GM18505 (cell line): ENCODE data around the gene BZW2.
A peak's percentile ranks its signal among the peaks of the same experiment; 100 is the strongest.

Experiments
- ATAC-seq: cut with Tn5 transposase; IDR thresholded peaks from one replicate; pipeline ENCODE4 v1.9.1; 2021; ENCODE audit not compliant: unreplicated experiment
- POLR2A ChIP-seq: IDR thresholded peaks from 4 replicates; pipeline ENCODE4 v1.6.1; 2011; ENCODE audit warnings: borderline replicate concordance; ENCODE audit not compliant: insufficient read depth, insufficient read length; ENCODE audit errors: extremely low read depth

BZW2 gene

DNA sequence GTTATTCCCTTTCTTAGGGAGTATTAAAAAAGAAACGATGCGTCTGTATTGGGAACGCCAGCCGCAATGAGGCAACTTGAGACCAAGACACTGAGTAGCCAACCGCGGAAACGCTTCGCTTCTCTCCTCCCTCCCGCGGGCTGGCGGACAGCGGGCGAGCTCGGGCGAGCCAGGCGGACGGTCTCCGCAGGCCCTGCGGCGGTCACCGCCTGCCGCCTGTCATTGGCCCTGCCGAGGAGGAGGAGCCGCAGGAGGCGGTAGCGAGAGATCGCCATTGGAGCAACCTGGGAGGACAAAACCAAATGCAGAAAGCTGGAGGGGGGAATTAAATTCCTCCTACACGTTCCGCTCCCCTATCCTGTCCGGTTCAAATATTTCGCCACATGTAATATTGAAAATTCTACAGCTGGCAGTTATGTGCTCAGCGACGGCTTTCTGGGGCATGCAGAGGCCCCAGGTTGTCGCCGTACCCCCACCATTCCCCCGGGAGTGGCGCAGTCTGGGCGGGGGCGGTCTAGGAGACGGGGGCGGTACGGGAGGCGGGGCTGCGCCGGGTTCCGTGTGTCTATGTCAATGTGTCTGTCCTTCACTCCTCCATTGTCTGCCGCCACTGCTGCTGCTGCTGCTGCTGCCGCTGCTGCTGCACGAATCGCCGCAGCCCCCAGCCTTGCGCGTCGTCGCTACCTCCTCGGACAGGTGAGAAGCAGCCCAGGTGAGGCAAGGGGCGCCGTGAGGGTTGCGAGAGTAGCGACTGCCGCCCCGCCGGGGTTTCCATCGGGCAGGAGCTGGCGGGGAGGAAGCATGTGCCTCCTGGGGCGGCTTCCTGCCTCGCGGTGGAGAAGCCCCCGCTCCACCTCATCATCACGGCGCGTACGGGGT, at the start of gene BZW2, which contains the start of gene ANKMY2:
Gene BZW2 (plus strand): TSS at position 589 of the 879 bp plus-strand sequence. CDS start 19,263 bp downstream, outside the sequence.
Gene ANKMY2 (minus strand): TSS at position 162 of the 879 bp plus-strand sequence. CDS start 181 bp downstream, outside the sequence.
- ATAC-seq = peak; percentile 95
- TF ChIP-seq POLR2A = peak; percentile 71

DNA sequence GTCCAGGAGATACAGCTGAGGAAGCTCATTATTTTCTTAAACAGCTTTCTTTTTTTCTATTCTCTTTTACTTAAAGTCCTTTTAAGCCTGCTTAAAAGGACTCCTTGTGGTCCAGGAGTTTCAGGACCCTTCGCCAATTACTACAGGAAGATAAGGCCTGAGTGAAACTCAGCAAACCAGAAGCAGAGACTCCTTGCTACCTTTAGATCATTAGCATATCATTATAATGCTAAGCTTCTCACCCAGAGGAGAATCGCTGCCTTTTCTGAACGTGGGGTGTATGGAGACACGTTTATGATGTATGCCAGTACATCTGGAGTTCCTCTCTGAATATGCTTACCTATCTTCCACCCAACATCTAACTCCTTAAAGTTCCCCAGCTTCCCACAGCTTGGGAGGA, 48.0 kb upstream of the BZW2 start:
- no peak for TF ChIP-seq POLR2A
- no peak for ATAC-seq

- no peak for TF ChIP-seq POLR2A
- ATAC-seq = no peak
Measured at GRCh38 chr7:16599860-16600259, 46.1 kb upstream of the BZW2 start.

- no peak for ATAC-seq
- no peak for TF ChIP-seq POLR2A
Measured at GRCh38 chr7:16603633-16604032, 42.3 kb upstream of the BZW2 start.

GRCh38 chr7:16604054-16604453, 41.9 kb upstream of the BZW2 start:
- no peak for TF ChIP-seq POLR2A
- ATAC-seq = no peak

DNA sequence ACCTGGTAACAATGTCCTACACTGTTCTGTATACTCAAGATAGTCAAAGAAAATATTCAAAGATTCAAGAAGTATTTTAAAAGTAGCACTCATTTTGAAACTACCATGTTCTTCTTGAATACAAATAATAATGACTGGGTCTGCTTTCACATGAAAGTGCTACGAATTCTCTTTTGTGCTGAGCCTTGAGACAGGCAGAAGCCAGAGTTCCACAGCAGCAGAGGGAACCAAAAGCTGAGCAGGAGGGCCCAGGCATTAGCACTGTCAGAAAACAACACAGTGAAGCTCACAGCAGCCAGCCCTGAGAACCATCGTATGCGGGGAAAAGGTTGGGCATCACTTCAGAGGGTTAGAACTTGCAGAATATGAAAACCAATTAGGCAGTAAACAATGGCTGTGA, 39.3 kb upstream of the BZW2 start:
- TF ChIP-seq POLR2A = no peak
- no peak for ATAC-seq

DNA sequence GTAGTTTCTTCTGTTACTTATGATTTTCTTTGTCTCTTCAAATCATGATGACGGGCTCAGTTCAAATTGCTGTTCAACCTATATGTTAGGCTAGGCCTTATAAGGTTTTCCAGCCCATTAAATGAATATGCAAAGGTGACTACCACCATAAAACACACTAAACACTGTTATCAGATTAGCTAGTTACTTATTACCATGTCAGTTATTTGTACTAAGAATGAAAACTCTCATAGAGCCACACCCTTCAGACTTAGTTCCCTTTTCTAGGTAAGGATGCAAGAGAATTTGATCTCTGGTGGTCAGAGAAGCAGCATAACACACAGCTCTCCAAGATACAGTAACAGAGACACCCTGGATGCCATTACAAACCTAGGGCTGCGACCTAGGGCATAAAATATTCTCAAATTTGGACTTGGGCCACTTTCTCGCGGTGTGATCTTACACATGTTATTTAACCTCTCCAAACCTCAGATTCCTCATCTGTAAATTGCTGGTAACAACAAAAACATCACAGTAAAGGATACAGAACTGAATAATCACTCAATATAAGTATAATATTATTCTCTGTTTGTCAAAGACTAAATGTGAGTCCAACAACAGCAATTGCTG, 36.0 kb upstream of the BZW2 start:
- ATAC-seq = peak; percentile 91
- no peak for TF ChIP-seq POLR2A

DNA sequence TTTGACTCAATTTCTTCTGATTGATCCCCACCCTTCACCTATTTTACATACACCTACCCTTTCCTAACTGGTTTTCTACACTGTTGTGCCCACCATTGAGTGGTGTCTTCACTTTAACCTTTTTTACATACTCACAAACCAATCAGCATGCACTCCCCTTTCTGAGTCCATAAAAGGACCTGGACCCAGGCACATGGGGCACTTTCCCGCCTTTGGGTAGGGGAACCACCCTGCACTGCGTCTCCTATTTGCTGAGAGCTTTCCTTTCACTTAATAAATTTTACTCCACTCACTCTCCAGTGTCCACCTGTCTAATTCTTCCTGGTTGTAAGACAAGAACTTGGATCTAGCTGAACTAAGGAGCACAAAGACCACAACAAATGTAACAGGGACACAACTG, 34.3 kb upstream of the BZW2 start:
- no peak for ATAC-seq

DNA sequence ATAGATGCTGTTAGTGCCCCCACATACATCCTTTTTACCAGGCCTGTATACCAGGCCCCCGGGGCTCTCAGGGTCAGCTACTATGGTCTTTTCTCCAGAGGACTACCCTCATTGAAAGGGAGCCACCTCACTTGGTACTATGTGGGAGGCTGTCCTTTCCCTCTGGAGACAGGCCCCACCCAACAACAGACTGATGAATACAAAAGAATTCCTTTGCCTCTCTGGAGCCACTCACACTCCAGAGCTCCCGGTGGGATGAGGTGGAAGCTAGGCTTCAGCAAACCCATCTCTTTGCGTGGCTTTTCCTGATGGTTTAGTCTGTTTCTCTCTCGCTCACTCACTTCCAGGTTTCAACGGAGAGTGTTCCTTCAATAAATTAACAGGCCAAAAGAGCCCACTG, 30.8 kb upstream of the BZW2 start:
- ATAC-seq = no peak
- TF ChIP-seq POLR2A = no peak

More for the DNA sequence above, 34.3 kb upstream of the BZW2 start:
- no peak for TF ChIP-seq POLR2A

- no peak for ATAC-seq
- TF ChIP-seq POLR2A = no peak
Measured at GRCh38 chr7:16616122-16616521, 29.9 kb upstream of the BZW2 start.

- no peak for ATAC-seq
- TF ChIP-seq POLR2A = no peak
Measured at GRCh38 chr7:16616542-16616941, 29.4 kb upstream of the BZW2 start.

DNA sequence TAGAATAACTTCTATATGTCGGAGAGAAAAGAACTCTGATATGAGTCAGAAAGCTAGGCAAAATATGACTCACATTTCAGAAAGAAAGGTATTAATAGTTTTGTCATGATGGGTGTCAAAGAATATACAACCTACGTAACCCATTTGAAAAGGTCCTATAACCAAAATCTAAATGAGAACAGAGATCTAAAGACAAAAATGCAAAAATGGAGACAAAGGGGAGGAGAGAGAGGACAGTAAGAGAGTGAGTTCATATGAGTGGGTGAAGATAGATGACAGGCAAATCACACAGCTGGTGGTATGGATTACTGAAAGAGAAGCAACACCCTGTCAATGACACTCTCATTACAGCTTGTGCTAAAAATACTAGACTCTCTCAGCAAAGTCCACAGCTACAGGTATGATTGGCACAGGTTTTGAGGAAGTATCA, 26.0 kb upstream of the BZW2 start:
- peak; percentile 97 for ATAC-seq

GRCh38 chr7:16626388-16626787, 19.6 kb upstream of the BZW2 start:
- TF ChIP-seq POLR2A = no peak
- no peak for ATAC-seq

More for the DNA sequence above, 26.0 kb upstream of the BZW2 start:
- no peak for TF ChIP-seq POLR2A

- no peak for TF ChIP-seq POLR2A
- ATAC-seq = no peak
Measured at GRCh38 chr7:16627236-16627635, 18.7 kb upstream of the BZW2 start.
